D721Med (cell line): ENCODE measurements around the gene POPDC3.

Source experiments
- DNase-seq: peaks from one replicate; pipeline ENCODE4 v3.0.0; 2011; ENCODE audit warnings: low spot score; ENCODE audit not compliant: insufficient read length
- FAIRE-seq: peaks from 2 replicates; lab custom pipeline; 2011; peaks lifted over from hg19 to GRCh38; lab: Jason Lieb, UNC
- TF ChIP-seq, protein P1 (sequence below): IDR thresholded peaks from 2 replicates; pipeline ENCODE4 v1.5.1; 2012; ENCODE audit warnings: mild to moderate bottlenecking, control low read depth; ENCODE audit not compliant: insufficient read depth; ENCODE audit errors: missing control alignments

POPDC3 gene

GRCh38 chr6:105204768-105205167, 25.0 kb upstream of the POPDC3 start:
- TF ChIP-seq, protein P1, sequence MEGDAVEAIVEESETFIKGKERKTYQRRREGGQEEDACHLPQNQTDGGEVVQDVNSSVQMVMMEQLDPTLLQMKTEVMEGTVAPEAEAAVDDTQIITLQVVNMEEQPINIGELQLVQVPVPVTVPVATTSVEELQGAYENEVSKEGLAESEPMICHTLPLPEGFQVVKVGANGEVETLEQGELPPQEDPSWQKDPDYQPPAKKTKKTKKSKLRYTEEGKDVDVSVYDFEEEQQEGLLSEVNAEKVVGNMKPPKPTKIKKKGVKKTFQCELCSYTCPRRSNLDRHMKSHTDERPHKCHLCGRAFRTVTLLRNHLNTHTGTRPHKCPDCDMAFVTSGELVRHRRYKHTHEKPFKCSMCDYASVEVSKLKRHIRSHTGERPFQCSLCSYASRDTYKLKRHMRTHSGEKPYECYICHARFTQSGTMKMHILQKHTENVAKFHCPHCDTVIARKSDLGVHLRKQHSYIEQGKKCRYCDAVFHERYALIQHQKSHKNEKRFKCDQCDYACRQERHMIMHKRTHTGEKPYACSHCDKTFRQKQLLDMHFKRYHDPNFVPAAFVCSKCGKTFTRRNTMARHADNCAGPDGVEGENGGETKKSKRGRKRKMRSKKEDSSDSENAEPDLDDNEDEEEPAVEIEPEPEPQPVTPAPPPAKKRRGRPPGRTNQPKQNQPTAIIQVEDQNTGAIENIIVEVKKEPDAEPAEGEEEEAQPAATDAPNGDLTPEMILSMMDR, result no peak
- DNase-seq (no peak), FAIRE-seq (no peak)

DNA sequence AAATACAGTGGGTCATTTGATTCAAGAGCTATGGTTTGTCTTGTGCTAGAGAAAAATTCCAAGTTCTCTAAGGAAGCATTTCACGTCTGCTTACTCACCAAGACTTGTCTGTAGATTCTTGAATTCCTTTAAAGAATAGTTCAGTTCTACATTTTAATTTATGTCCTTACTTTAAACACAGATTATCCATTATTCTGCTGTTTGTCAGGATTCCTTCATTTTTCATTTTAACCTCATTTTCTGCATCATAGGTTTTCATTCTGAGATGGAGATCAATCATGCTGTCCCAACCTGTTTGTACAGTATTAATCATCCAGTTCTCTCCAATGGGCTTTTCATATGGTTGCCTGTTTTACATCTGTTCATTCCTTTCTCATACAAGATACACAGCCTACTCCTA, 24.5 kb upstream of the POPDC3 start:
- DNase-seq, result no peak
- no peak for FAIRE-seq
- TF ChIP-seq, protein P1, result no peak

DNA sequence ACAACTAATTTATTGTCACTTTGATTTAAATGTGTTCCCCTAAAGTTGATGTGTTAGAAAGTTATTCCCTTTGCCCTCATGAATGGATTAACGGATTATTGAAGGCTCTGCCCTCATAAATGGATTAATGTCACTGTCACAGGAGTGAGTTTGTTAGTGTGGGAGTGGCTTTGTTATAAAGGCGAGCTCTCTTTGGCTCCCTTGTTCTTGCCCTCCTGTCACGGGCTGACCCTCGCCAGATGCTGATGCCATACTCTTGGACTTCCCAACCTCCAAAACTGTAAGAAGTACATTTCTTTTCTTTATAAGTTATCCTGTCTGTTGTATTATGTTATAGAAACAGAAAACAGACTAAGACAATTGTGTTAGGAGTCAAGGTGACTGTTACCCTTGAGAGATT, 22.7 kb upstream of the POPDC3 start:
- peak; percentile 93 for FAIRE-seq
- DNase-seq, result no peak
- TF ChIP-seq, protein P1, result no peak

DNA sequence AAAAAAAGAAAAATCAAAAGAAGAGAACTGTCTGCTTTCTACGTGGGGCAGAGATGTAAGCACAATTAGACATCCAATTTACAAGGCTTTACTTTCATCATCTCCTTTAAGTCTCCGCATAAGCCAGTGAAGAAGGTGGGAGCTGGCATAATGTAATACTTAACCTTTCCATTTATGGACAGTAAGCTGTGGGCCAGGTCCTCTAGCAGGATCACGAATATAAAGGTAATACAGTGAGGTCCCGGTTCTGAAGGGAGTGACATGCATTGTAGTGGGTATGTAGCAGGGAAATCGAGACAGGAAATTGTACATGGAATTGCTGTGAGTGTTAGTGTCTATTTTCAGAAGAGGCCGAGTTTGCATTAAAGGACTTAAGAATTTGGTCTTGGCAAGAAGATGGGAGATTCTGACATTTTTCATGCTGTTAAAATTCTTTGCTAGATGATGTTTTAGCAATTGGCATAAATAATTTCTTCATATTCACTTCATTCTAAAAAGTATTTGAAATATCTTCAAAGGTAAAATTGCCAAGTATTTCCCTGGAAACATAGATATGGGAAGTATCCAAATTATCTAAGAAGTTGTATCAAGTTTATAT, 20.4 kb upstream of the POPDC3 start:
- no peak for FAIRE-seq

GRCh38 chr6:105199711-105200110, 19.9 kb upstream of the POPDC3 start:
- TF ChIP-seq, protein P1, result no peak
- FAIRE-seq (no peak), DNase-seq (no peak)

More for the DNA sequence above, 20.4 kb upstream of the POPDC3 start:
- no peak for DNase-seq
- TF ChIP-seq, protein P1, result no peak

- no peak for DNase-seq
- FAIRE-seq, result no peak
Measured at GRCh38 chr6:105196076-105196475, 16.3 kb upstream of the POPDC3 start.

DNA sequence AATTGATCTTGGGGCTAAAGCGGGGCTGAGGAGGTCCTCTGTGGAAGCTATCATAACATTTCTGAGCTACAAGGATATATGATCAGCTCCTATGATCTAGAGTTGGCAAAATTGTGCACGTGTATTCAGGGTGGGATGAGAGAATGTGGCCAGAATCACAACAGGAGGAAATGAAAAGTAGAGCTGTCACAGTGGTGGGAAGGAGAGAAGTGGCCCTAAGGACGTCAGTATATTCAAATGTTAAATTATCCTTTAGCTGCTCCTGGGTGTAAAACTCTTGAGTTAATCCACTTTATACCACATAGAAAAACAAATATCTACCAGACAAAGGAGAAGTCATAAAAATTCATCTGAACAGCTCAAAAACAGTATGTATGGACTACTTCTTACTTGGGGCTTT, 14.8 kb upstream of the POPDC3 start:
- FAIRE-seq (no peak), DNase-seq (no peak)
- TF ChIP-seq, protein P1, result no peak

More at GRCh38 chr6:105196076-105196475, 16.3 kb upstream of the POPDC3 start:
- TF ChIP-seq, protein P1, result no peak
